DOHH2 (cell line): ENCODE data around the gene CASZ1.

Source experiments
- H3F3A ChIP-seq: fragments of 200-600 bp; sonication (generic), shearing (Covaris generic); 2 replicates; pipeline ENCODE4 v1.6.0; 2016; ENCODE audit warnings: antibody characterized with exemption, mild to moderate bottlenecking; ENCODE audit not compliant: control insufficient read depth, insufficient read depth
- H3K27ac ChIP-seq: fragments of 200-600 bp; sonication (generic); 2 replicates; pipeline ENCODE4 v1.5.1; 2014; ENCODE audit warnings: low read depth, mild to moderate bottlenecking, low read length, moderate library complexity
- H3K27me3 ChIP-seq: fragments of 200-600 bp; sonication (generic); 2 replicates; pipeline ENCODE4 v1.6.1; 2014; ENCODE audit warnings: mild to moderate bottlenecking, low read length, mixed read lengths; ENCODE audit not compliant: control insufficient read depth
- H3K36me3 ChIP-seq: fragments of 200-600 bp; sonication (generic); 2 replicates; pipeline ENCODE4 v1.6.1; 2014; ENCODE audit warnings: mild to moderate bottlenecking, low read length, moderate library complexity, mixed read lengths; ENCODE audit not compliant: control insufficient read depth
- H3K4me1 ChIP-seq: fragments of 200-600 bp; sonication (generic); 2 replicates; pipeline ENCODE4 v1.6.1; 2014; ENCODE audit warnings: mild to moderate bottlenecking, low read length, mixed read lengths; ENCODE audit not compliant: control insufficient read depth
- H3K4me2 ChIP-seq: fragments of 200-600 bp; sonication (generic); 2 replicates; pipeline ENCODE4 v1.6.0; 2014; ENCODE audit warnings: mild to moderate bottlenecking, low read length, moderate library complexity
- H3K4me3 ChIP-seq: fragments of 200-600 bp; sonication (generic); 2 replicates; pipeline ENCODE4 v1.5.1; 2014; ENCODE audit warnings: mild to moderate bottlenecking, low read length, mixed read lengths
- H3K79me2 ChIP-seq: fragments of 200-600 bp; sonication (generic); 2 replicates; pipeline ENCODE4 v1.6.1; 2014; ENCODE audit warnings: mild to moderate bottlenecking, low read length, mixed read lengths; ENCODE audit not compliant: control insufficient read depth
- H3K9me2 ChIP-seq: fragments of 200-600 bp; sonication (generic); replicated peaks from 2 replicates; pipeline ENCODE4 v1.6.1; 2014; ENCODE audit warnings: mild to moderate bottlenecking, low read length, mixed read lengths; ENCODE audit not compliant: control insufficient read depth
- H3K9me3 ChIP-seq: fragments of 200-600 bp; sonication (generic); 2 replicates; pipeline ENCODE4 v1.6.1; 2014; ENCODE audit warnings: antibody characterized with exemption, low read length, mixed read lengths; ENCODE audit not compliant: control insufficient read depth, insufficient read depth
- H4K20me1 ChIP-seq: fragments of 200-600 bp; sonication (generic); 2 replicates; pipeline ENCODE4 v1.6.0; 2014; ENCODE audit warnings: low read depth, mild to moderate bottlenecking, antibody characterized with exemption, low read length, moderate library complexity; ENCODE audit not compliant: control insufficient read depth, insufficient read depth
- EZH2phosphoT487 ChIP-seq: fragments of 200-600 bp; sonication (generic); IDR thresholded peaks from 2 replicates; pipeline ENCODE4 v1.6.1; 2017; ENCODE audit warnings: borderline replicate concordance, mild to moderate bottlenecking, antibody characterized with exemption, low read length, moderate library complexity, mixed read lengths
- TF ChIP-seq, protein P1 (sequence below): fragments of 200-600 bp; sonication (generic); IDR thresholded peaks from one replicate; pipeline ENCODE4 v1.5.1; 2014; ENCODE audit warnings: antibody characterized with exemption, mild to moderate bottlenecking, low read depth, low read length; ENCODE audit not compliant: poor library complexity, severe bottlenecking

Gene CASZ1

DNA sequence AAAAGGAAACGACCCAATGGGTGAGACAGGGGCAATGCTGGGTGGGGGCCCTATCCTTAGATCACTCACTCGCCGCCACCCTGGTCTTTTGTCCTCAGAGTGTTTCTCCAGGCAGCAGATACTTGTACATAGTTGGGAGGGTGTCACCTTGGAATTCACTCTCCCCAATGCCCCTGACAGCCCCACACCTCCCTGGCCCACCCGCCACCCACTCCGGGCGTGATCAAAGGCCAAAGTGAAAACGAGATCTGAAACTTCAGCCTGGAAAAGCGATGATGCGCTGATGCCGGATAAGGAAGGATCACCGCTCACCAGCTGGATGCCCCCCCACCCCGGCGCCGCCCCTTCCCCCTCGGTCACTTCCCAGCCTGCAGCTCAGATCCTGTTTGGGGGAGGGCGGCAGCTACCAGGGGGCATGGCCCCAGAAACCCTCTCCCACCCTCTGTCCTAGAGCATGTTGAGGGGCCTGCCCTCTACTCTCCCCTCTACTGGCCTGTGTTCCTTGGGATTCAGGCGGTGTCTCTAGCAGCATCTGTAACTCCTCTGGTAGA lies 33.6 kb upstream of the CASZ1 start:
- Histone ChIP-seq H3K79me2 (no peaks in the 10 kb centered on the region), H3K9me2 (no peaks in the 10 kb centered on the region), H3K4me2 (no peak overlapping the region), H3K27ac (no peak overlapping the region), H3K4me3 (no peak overlapping the region), H3K9me3 (no peaks in the 10 kb centered on the region), H4K20me1 (no peaks in the 10 kb centered on the region), H3F3A (no peaks in the 10 kb centered on the region), H3K36me3 (no peaks in the 10 kb centered on the region), H3K4me1 (no peaks in the 10 kb centered on the region), H3K27me3 (peaks cover 16% of the 10 kb centered on the region)
- TF ChIP-seq, protein P1, sequence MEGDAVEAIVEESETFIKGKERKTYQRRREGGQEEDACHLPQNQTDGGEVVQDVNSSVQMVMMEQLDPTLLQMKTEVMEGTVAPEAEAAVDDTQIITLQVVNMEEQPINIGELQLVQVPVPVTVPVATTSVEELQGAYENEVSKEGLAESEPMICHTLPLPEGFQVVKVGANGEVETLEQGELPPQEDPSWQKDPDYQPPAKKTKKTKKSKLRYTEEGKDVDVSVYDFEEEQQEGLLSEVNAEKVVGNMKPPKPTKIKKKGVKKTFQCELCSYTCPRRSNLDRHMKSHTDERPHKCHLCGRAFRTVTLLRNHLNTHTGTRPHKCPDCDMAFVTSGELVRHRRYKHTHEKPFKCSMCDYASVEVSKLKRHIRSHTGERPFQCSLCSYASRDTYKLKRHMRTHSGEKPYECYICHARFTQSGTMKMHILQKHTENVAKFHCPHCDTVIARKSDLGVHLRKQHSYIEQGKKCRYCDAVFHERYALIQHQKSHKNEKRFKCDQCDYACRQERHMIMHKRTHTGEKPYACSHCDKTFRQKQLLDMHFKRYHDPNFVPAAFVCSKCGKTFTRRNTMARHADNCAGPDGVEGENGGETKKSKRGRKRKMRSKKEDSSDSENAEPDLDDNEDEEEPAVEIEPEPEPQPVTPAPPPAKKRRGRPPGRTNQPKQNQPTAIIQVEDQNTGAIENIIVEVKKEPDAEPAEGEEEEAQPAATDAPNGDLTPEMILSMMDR = no peak
- TF ChIP-seq EZH2phosphoT487 = no peak

DNA sequence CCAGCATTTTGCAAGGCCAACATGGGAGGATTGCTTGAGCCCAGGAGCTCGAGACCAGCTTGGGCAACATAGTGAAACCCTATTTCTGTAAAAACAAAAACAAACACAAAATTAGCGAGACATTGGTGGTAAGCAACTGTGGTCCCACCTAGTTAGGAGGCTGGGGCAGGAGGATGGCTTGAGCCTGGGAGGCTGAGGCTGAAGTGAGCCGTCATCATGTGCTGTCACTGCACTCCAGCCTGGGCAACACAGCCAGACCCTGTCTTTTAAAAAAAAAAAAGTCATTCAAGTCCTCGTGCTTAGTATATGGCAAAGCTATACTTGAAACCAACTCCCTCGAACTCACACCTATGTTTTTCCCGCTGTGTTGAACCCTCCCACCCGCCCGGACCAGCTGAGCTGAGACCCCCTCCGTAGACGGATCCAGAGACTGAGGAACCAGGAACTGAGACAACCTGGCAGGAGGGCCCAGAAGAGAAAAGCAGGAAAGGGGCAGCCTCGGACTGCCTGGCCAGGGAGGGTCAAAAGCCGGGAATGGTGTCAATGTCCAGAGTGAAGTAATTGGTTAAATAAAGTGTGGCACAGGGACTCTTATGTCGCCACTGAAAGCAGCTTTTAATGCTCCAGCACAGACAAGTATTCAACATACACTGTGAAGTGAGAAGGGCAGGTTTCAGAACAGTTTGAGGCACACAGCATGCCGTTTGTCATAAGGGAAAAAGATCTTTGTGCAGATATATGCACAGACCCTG lies 32.8 kb upstream of the CASZ1 start:
- no peaks in the 10 kb centered on the region for H4K20me1 ChIP-seq
- H3F3A ChIP-seq = no peaks in the 10 kb centered on the region
- no peaks in the 10 kb centered on the region for H3K9me3 ChIP-seq
- H3K27me3 ChIP-seq = peaks cover 16% of the 10 kb centered on the region
- no peak overlapping the region for H3K4me3 ChIP-seq
- TF ChIP-seq EZH2phosphoT487 = no peak
- TF ChIP-seq, protein P1 = no peak
- H3K79me2 ChIP-seq = no peaks in the 10 kb centered on the region
- no peaks in the 10 kb centered on the region for H3K9me2 ChIP-seq
- no peak overlapping the region for H3K27ac ChIP-seq
- H3K4me2 ChIP-seq = no peak overlapping the region
- no peaks in the 10 kb centered on the region for H3K4me1 ChIP-seq
- no peaks in the 10 kb centered on the region for H3K36me3 ChIP-seq

DNA sequence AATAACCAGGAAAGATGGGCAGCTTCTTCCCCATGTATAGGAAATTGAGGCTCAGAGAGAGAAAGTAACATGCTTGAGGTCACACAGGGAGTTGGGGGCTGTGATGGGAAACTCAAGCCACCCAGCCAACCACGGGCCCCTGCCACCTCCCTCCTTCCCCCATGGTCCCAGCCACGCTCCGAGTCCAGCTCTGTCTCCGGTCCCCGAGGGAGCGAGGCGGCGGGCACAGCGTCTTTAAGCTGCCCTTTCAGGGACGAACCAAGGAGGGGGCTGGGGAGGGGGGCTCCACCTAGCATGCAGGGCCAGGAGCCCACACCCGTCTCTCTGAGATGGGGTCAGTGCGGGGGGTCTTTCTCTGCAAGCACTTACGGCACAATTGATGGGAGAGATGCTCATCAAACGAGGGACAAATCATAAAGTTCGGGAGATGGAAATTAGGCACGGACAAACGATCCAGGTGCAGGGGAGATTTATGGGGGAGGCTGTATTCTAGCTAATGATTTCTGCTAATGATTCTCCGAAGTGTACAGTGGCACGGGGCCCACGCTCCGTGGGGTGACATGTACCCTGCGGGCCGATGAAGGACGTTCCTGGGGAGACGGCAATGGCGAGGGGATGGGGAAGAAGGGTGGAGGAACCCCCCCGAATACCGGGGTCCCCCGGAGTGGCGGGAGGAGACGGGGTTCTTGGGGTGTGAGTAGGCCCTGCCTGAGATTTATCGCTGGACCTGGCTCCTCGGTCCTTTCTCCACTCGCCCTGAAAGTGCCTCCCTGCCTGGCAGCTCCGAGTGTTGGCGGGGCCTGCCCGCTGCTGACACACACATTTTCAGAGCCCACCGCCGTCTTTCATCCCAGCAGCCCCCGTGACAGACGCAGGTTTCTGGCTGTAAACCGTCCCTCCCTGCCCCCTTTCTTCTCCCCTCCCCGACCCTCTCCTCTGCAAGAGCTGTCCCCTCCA lies 31.2 kb upstream of the CASZ1 start:
- H3K27me3 ChIP-seq = peaks cover 16% of the 10 kb centered on the region
- H3K79me2 ChIP-seq = no peaks in the 10 kb centered on the region
- no peaks in the 10 kb centered on the region for H3K4me1 ChIP-seq

More for the DNA sequence above, 31.2 kb upstream of the CASZ1 start:
- no peaks in the 10 kb centered on the region for H3F3A ChIP-seq
- H3K36me3 ChIP-seq = no peaks in the 10 kb centered on the region
- no peak overlapping the region for H3K4me2 ChIP-seq
- no peak overlapping the region for H3K4me3 ChIP-seq
- no peaks in the 10 kb centered on the region for H3K9me2 ChIP-seq
- no peak overlapping the region for H3K27ac ChIP-seq
- no peaks in the 10 kb centered on the region for H4K20me1 ChIP-seq
- H3K9me3 ChIP-seq = no peaks in the 10 kb centered on the region
- no peak for TF ChIP-seq EZH2phosphoT487
- TF ChIP-seq, protein P1 = no peak
